Hepatocyte (in vitro differentiated cells): Measurements from ENCODE around the gene DIABLO. TPM values are rescaled to one million over a fixed set of nuclear protein-coding genes. Genes with fewer than 3 reads are reported as not detected.

Experiments
- DNase-seq: peaks from one replicate; pipeline ENCODE4 v3.0.0-alpha.2; 2016; ENCODE audit warnings: low spot score
- H2AFZ ChIP-seq: fragments of 200-600 bp; sonication (generic); 2 replicates; pipeline ENCODE4 v1.6.0; 2016; ENCODE audit warnings: antibody characterized with exemption, mild to moderate bottlenecking
- H3K27ac ChIP-seq: fragments of 200-600 bp; sonication (generic); 2 replicates; pipeline ENCODE4 v1.5.1; 2016; ENCODE audit warnings: mild to moderate bottlenecking
- H3K27me3 ChIP-seq: fragments of 200-600 bp; sonication (generic); 2 replicates; pipeline ENCODE4 v1.6.1; 2016
- H3K36me3 ChIP-seq: fragments of 200-600 bp; sonication (generic); replicated peaks from 2 replicates; pipeline ENCODE4 v1.5.1; 2016; ENCODE audit warnings: low read depth; ENCODE audit not compliant: insufficient read depth
- H3K4me1 ChIP-seq: fragments of 200-600 bp; sonication (generic); 2 replicates; pipeline ENCODE4 v1.5.1; 2016; ENCODE audit warnings: mild to moderate bottlenecking, moderate library complexity; ENCODE audit not compliant: insufficient read depth
- H3K4me2 ChIP-seq: fragments of 200-600 bp; sonication (generic); 2 replicates; pipeline ENCODE4 v1.6.0; 2016
- H3K4me3 ChIP-seq: fragments of 200-600 bp; sonication (generic); 2 replicates; pipeline ENCODE4 v1.5.1; 2016; ENCODE audit warnings: mild to moderate bottlenecking
- H3K79me2 ChIP-seq: fragments of 200-600 bp; sonication (generic); 2 replicates; pipeline ENCODE4 v1.6.0; 2017; ENCODE audit warnings: mild to moderate bottlenecking
- H3K9me2 ChIP-seq: fragments of 200-600 bp; sonication (generic); replicated peaks from 2 replicates; pipeline ENCODE4 v1.6.0; 2017; ENCODE audit warnings: mild to moderate bottlenecking; ENCODE audit not compliant: insufficient read depth
- H3K9me3 ChIP-seq: fragments of 200-600 bp; sonication (generic); 2 replicates; pipeline ENCODE4 v1.5.1; 2016; ENCODE audit warnings: low read depth, mild to moderate bottlenecking
- H4K20me1 ChIP-seq: fragments of 200-600 bp; sonication (generic); 2 replicates; pipeline ENCODE4 v1.6.0; 2016; ENCODE audit warnings: mild to moderate bottlenecking; ENCODE audit not compliant: insufficient read depth, poor library complexity, severe bottlenecking
- CTCF ChIP-seq: fragments of 200-600 bp; sonication (generic); IDR thresholded peaks from 2 replicates; pipeline ENCODE4 v1.5.1; 2016; ENCODE audit warnings: antibody characterized with exemption, mild to moderate bottlenecking; ENCODE audit not compliant: poor library complexity
- EZH2 ChIP-seq: fragments of 200-600 bp; sonication (generic); IDR thresholded peaks from 2 replicates; pipeline ENCODE4 v1.6.1; 2016; ENCODE audit warnings: antibody characterized with exemption, mild to moderate bottlenecking, borderline replicate concordance
- EZH2phosphoT487 ChIP-seq: fragments of 200-600 bp; sonication (generic); IDR thresholded peaks from one replicate; pipeline ENCODE4 v1.6.1; 2018; ENCODE audit warnings: antibody characterized with exemption, mild to moderate bottlenecking, low read depth, moderate library complexity; ENCODE audit not compliant: unreplicated experiment, severe bottlenecking
- WGBS: methylation state at CpG from one replicate; pipeline ENCODE4 v1.1.6; 2016; ENCODE audit warnings: low lambda C conversion rate; ENCODE audit errors: missing lambda C conversion rate; 5-methylcytosine and 5-hydroxymethylcytosine counted together
- polyA plus RNA-seq: library from polyadenylated mRNA; unstranded; fragments of >200 nt; fragmentation: Nextera tagmentation; extraction: Ambion mirVana; gene quantifications from 2 replicates; pipeline ENCODE4 v1.2.1, GENCODE V29; 2016
- total RNA-seq: library from RNA; depleted of rRNA; stranded (reverse); fragments of >200 nt; gene quantifications from 2 replicates; pipeline ENCODE4 v1.2.3, GENCODE V29; 2014

Gene DIABLO
- total and polyA plus RNA-seq, 2 experiments from 2014 or later, result 77.4 to 96.5 TPM

GRCh38 chr12:122243965-122244364 lies 18.1 kb upstream of the DIABLO start:
- Histone ChIP-seq H3K4me3 (no peak overlapping the region), H3K27me3 (no peaks in the 10 kb centered on the region), H4K20me1 (no peaks in the 10 kb centered on the region), H3K9me3 (no peaks in the 10 kb centered on the region), H3K4me1 (no peaks in the 10 kb centered on the region), H3K27ac (no peak overlapping the region), H3K4me2 (no peak overlapping the region), H2AFZ (no peak overlapping the region), H3K36me3 (no peaks in the 10 kb centered on the region), H3K9me2 (no peaks in the 10 kb centered on the region), H3K79me2 (no peaks in the 10 kb centered on the region)
- 92% methylated on average over 6 of the region's 6 CpGs for WGBS
- DNase-seq, result no peak
- TF ChIP-seq EZH2phosphoT487, result no peak
- no peak for TF ChIP-seq CTCF
- TF ChIP-seq EZH2, result no peak

- Histone ChIP-seq H3K36me3 (no peaks in the 10 kb centered on the region), H3K4me2 (no peak overlapping the region), H3K9me3 (no peaks in the 10 kb centered on the region), H3K27me3 (no peaks in the 10 kb centered on the region), H3K4me3 (no peak overlapping the region), H3K4me1 (no peaks in the 10 kb centered on the region), H3K9me2 (no peaks in the 10 kb centered on the region), H2AFZ (no peak overlapping the region), H3K79me2 (no peaks in the 10 kb centered on the region), H3K27ac (no peak overlapping the region), H4K20me1 (no peaks in the 10 kb centered on the region)
- 97% methylated on average over 5 of the region's 5 CpGs for WGBS
- no peak for DNase-seq
- TF ChIP-seq EZH2 (no peak), EZH2phosphoT487 (no peak)
These were observed 13.0 kb upstream of the DIABLO start for GRCh38 chr12:122238861-122239260.

GRCh38 chr12:122235741-122236140 lies 9.9 kb upstream of the DIABLO start:
- no peaks in the 10 kb centered on the region for H3K36me3 ChIP-seq
- H3K9me2 ChIP-seq, result no peaks in the 10 kb centered on the region
- H3K9me3 ChIP-seq, result no peaks in the 10 kb centered on the region
- no peak overlapping the region for H3K4me3 ChIP-seq
- no peak for DNase-seq
- WGBS, result 90% methylated on average over 7 of the region's 7 CpGs
- H3K27me3 ChIP-seq, result no peaks in the 10 kb centered on the region
- H2AFZ ChIP-seq, result no peak overlapping the region
- H3K79me2 ChIP-seq, result no peaks in the 10 kb centered on the region
- no peaks in the 10 kb centered on the region for H4K20me1 ChIP-seq
- H3K4me1 ChIP-seq, result no peaks in the 10 kb centered on the region
- no peak overlapping the region for H3K27ac ChIP-seq
- TF ChIP-seq EZH2, result no peak
- no peak for TF ChIP-seq EZH2phosphoT487
- no peak for TF ChIP-seq CTCF
- no peak overlapping the region for H3K4me2 ChIP-seq

- Histone ChIP-seq H4K20me1 (no peaks in the 10 kb centered on the region), H2AFZ (no peak overlapping the region), H3K4me2 (no peak overlapping the region), H3K9me3 (no peaks in the 10 kb centered on the region), H3K79me2 (no peaks in the 10 kb centered on the region), H3K27ac (no peak overlapping the region), H3K36me3 (no peaks in the 10 kb centered on the region), H3K4me1 (no peaks in the 10 kb centered on the region), H3K27me3 (no peaks in the 10 kb centered on the region), H3K9me2 (no peaks in the 10 kb centered on the region), H3K4me3 (no peak overlapping the region)
- no peak for TF ChIP-seq CTCF
- TF ChIP-seq EZH2phosphoT487, result no peak
- no peak for TF ChIP-seq EZH2
- no peak for DNase-seq
- 98% methylated on average over 10 of the region's 10 CpGs for WGBS
These were observed 6.8 kb upstream of the DIABLO start for GRCh38 chr12:122232691-122233090.
